Mesothelial cell of epicardium (in vitro differentiated cells): Measurements from ENCODE around the gene P2RY14. TPM values are rescaled to one million over a fixed set of nuclear protein-coding genes. Genes with fewer than 3 reads are reported as not detected.
"Not testable (repeated sequence)": the region's sequence is repeated elsewhere in the genome, so short reads cannot be mapped to it uniquely, and the experiment has no call there.

Experiments
- DNase-seq, 2 experiments: peaks; one replicate each; pipeline ENCODE4 v3.0.0; 2021; ENCODE audit warnings: low spot score in 2 of 2; ENCODE audit not compliant: unreplicated experiment in 2 of 2
- H3K27ac Mint-ChIP-seq: 2 replicates; pipeline ENCODE4 v1.8.0; 2021; ENCODE audit warnings: mixed read lengths
- H3K27me3 Mint-ChIP-seq: 2 replicates; pipeline ENCODE4 v1.8.0; 2021; ENCODE audit warnings: low read depth, mixed read lengths
- H3K36me3 Mint-ChIP-seq: 2 replicates; pipeline ENCODE4 v1.8.0; 2021; ENCODE audit warnings: mixed read lengths
- H3K4me1 Mint-ChIP-seq: 2 replicates; pipeline ENCODE4 v1.8.0; 2021; ENCODE audit warnings: mixed read lengths
- H3K4me3 Mint-ChIP-seq: 2 replicates; pipeline ENCODE4 v1.8.0; 2021; ENCODE audit warnings: mild to moderate bottlenecking, moderate library complexity, mixed read lengths
- H3K9me3 Mint-ChIP-seq: 2 replicates; pipeline ENCODE4 v1.8.0; 2021; ENCODE audit warnings: mixed read lengths
- CTCF ChIP-seq: fragments of 200-600 bp; sonication (generic); IDR thresholded peaks from one replicate; pipeline ENCODE4 v1.5.0; 2021; ENCODE audit warnings: antibody characterized with exemption; ENCODE audit not compliant: unreplicated experiment
- total RNA-seq: library from RNA; stranded (reverse); gene quantifications from 3 replicates; pipeline ENCODE4 v1.2.1, GENCODE V29; 2021

Gene P2RY14
- total RNA-seq, 1 donor from 2014 or later: not detected

- no peak for TF ChIP-seq CTCF
- Mint-ChIP-seq H3K4me1 (peaks cover 13% of the 10 kb centered on the region), H3K36me3 (peaks cover 5% of the 10 kb centered on the region), H3K27ac (no peak overlapping the region), H3K4me3 (no peak overlapping the region), H3K27me3 (no peaks in the 10 kb centered on the region), H3K9me3 (no peaks in the 10 kb centered on the region)
- no peak for DNase-seq
Observed at GRCh38 chr3:151264605-151265004, 13.7 kb downstream of the P2RY14 start.

GRCh38 chr3:151262871-151263525 is 15.3 kb downstream of the P2RY14 start:
- Mint-ChIP-seq H3K27me3 (no peaks in the 10 kb centered on the region), H3K4me3 (no peak overlapping the region), H3K36me3 (peaks cover 5% of the 10 kb centered on the region), H3K4me1 (peaks cover 13% of the 10 kb centered on the region), H3K27ac (no peak overlapping the region), H3K9me3 (no peaks in the 10 kb centered on the region)
- no peak for TF ChIP-seq CTCF
- DNase-seq: no peak

- no peak for DNase-seq
- Mint-ChIP-seq H3K27ac (no peak overlapping the region), H3K27me3 (no peaks in the 10 kb centered on the region), H3K9me3 (no peaks in the 10 kb centered on the region), H3K4me1 (peaks cover 23% of the 10 kb centered on the region), H3K36me3 (peaks cover 5% of the 10 kb centered on the region), H3K4me3 (no peak overlapping the region)
- TF ChIP-seq CTCF: no peak
Observed at GRCh38 chr3:151259664-151260063, 18.7 kb downstream of the P2RY14 start.

- H3K27me3 Mint-ChIP-seq: peaks cover 3% of the 10 kb centered on the region
- no peaks in the 10 kb centered on the region for H3K9me3 Mint-ChIP-seq
- no peak overlapping the region for H3K4me3 Mint-ChIP-seq
- H3K27ac Mint-ChIP-seq: no peak overlapping the region
- no peak for DNase-seq
- H3K36me3 Mint-ChIP-seq: peaks cover 5% of the 10 kb centered on the region
- H3K4me1 Mint-ChIP-seq: peaks cover 10% of the 10 kb centered on the region
- TF ChIP-seq CTCF: no peak
Observed at GRCh38 chr3:151256749-151257148, 21.6 kb downstream of the P2RY14 start.

- H3K4me3 Mint-ChIP-seq: no peak overlapping the region
- no peaks in the 10 kb centered on the region for H3K9me3 Mint-ChIP-seq
- H3K27ac Mint-ChIP-seq: no peak overlapping the region
- peaks cover 12% of the 10 kb centered on the region for H3K27me3 Mint-ChIP-seq
- H3K4me1 Mint-ChIP-seq: no peaks in the 10 kb centered on the region
- no peak for DNase-seq
- H3K36me3 Mint-ChIP-seq: no peaks in the 10 kb centered on the region
- no peak for TF ChIP-seq CTCF
Observed at GRCh38 chr3:151248772-151249337, 29.5 kb downstream of the P2RY14 start.

- H3K27me3 Mint-ChIP-seq, H3K9me3 Mint-ChIP-seq, H3K4me1 Mint-ChIP-seq, H3K36me3 Mint-ChIP-seq, H3K27ac Mint-ChIP-seq, DNase-seq: not testable (repeated sequence)
- peak overlapping the region; percentile 38 for H3K4me3 Mint-ChIP-seq
Observed at GRCh38 chr3:151242006-151242405, 36.3 kb downstream of the P2RY14 start.
